Mesendoderm (in vitro differentiated cells): ENCODE results near the gene PARVB.

Source experiments
- DNase-seq: peaks from one replicate; pipeline ENCODE4 v3.0.0; 2013
- H2AK5ac ChIP-seq: 2 replicates; pipeline ENCODE4 v1.6.1; 2013; ENCODE audit warnings: low read length, inconsistent platforms
- H2BK120ac ChIP-seq: 2 replicates; pipeline ENCODE4 v1.6.1; 2013; ENCODE audit warnings: low read depth, mild to moderate bottlenecking, low read length, moderate library complexity, mixed read lengths
- H2BK15ac ChIP-seq: replicated peaks from 2 replicates; pipeline ENCODE4 v1.6.1; 2013; ENCODE audit warnings: low read depth, mild to moderate bottlenecking, moderate library complexity
- H2BK5ac ChIP-seq: 2 replicates; pipeline ENCODE4 v1.6.1; 2013; ENCODE audit warnings: low read length, inconsistent platforms
- H3K18ac ChIP-seq: 2 replicates; pipeline ENCODE4 v1.6.1; 2013; ENCODE audit warnings: mild to moderate bottlenecking, low read length, mixed read lengths
- H3K23ac ChIP-seq: one replicate; pipeline ENCODE4 v1.6.1; 2013; ENCODE audit warnings: low read length
- H3K27ac ChIP-seq: 2 replicates; pipeline ENCODE4 v1.5.1; 2013; ENCODE audit warnings: low read depth, mild to moderate bottlenecking, inconsistent platforms, low read length, moderate library complexity
- H3K27me3 ChIP-seq: 2 replicates; pipeline ENCODE4 v1.6.1; 2013; ENCODE audit warnings: low read length, control low read depth, mild to moderate bottlenecking, inconsistent platforms; ENCODE audit not compliant: insufficient read depth, poor library complexity
- H3K36me3 ChIP-seq: 2 replicates; pipeline ENCODE4 v1.6.1; 2013; ENCODE audit warnings: low read length, inconsistent platforms; ENCODE audit not compliant: control insufficient read depth, insufficient read depth
- H3K4ac ChIP-seq: one replicate; pipeline ENCODE4 v1.6.1; 2013; ENCODE audit warnings: low read depth, mild to moderate bottlenecking, low read length, moderate library complexity
- H3K4me1 ChIP-seq: 2 replicates; pipeline ENCODE4 v1.6.1; 2013; ENCODE audit warnings: low read depth, low read length, inconsistent platforms; ENCODE audit not compliant: control insufficient read depth
- H3K4me2 ChIP-seq: 2 replicates; pipeline ENCODE4 v1.6.1; 2013; ENCODE audit warnings: low read length
- H3K4me3 ChIP-seq: 2 replicates; pipeline ENCODE4 v1.5.1; 2013; ENCODE audit warnings: mild to moderate bottlenecking, low read length
- H3K56ac ChIP-seq: one replicate; pipeline ENCODE4 v1.6.1; 2013; ENCODE audit warnings: low read length
- H3K79me1 ChIP-seq: 2 replicates; pipeline ENCODE4 v1.6.1; 2013; ENCODE audit warnings: low read length, inconsistent platforms
- H3K79me2 ChIP-seq: 2 replicates; pipeline ENCODE4 v1.6.1; 2013; ENCODE audit warnings: mild to moderate bottlenecking, low read length; ENCODE audit not compliant: control insufficient read depth, insufficient read depth
- H3K9ac ChIP-seq: 2 replicates; pipeline ENCODE4 v1.6.1; 2013; ENCODE audit warnings: low read length, inconsistent platforms
- H4K5ac ChIP-seq: one replicate; pipeline ENCODE4 v1.6.1; 2013; ENCODE audit warnings: low read length
- H4K8ac ChIP-seq: one replicate; pipeline ENCODE4 v1.6.1; 2013; ENCODE audit warnings: low read depth, mild to moderate bottlenecking, control low read depth, low read length, moderate library complexity
- WGBS: extraction: QIAGEN DNeasy Blood & Tissue Kit; methylation state at CpG from one replicate; pipeline ENCODE4 v1.1.7; 2013; ENCODE audit warnings: low lambda C conversion rate, missing lambda C conversion rate; ENCODE audit not compliant: insufficient coverage; ENCODE audit errors: extremely low coverage; 5-methylcytosine and 5-hydroxymethylcytosine counted together

Gene PARVB

GRCh38 chr22:44179989-44180705, 156.0 kb downstream of the PARVB start:
- Histone ChIP-seq H4K5ac (no peak overlapping the region), H3K18ac (peak overlapping the region; percentile 25), H2BK15ac (no peak overlapping the region), H3K27ac (no peak overlapping the region), H3K4me2 (no peak overlapping the region), H3K4me3 (no peak overlapping the region), H3K79me2 (no peaks in the 10 kb centered on the region), H4K8ac (no peak overlapping the region), H2BK5ac (no peak overlapping the region), H3K23ac (no peak overlapping the region), H3K4me1 (no peaks in the 10 kb centered on the region), H2AK5ac (no peak overlapping the region), H2BK120ac (no peak overlapping the region), H3K56ac (no peak overlapping the region), H3K9ac (no peak overlapping the region), H3K27me3 (no peaks in the 10 kb centered on the region), H3K79me1 (no peaks in the 10 kb centered on the region), H3K36me3 (no peaks in the 10 kb centered on the region), H3K4ac (no peak overlapping the region)
- WGBS: no CpG with 5 or more reads among the region's 6 CpGs
- no peak for DNase-seq

- Histone ChIP-seq H3K4me2 (no peak within 1 kb of the TSS), H3K79me1 (no peaks in the 10 kb centered on the region), H3K79me2 (no peaks in the 10 kb centered on the region), H4K8ac (no peak within 1 kb of the TSS), H3K4me1 (no peaks in the 10 kb centered on the region), H3K56ac (no peak within 1 kb of the TSS), H2BK15ac (no peak within 1 kb of the TSS), H3K4me3 (no peak within 1 kb of the TSS), H3K27ac (no peak within 1 kb of the TSS), H3K9ac (no peak within 1 kb of the TSS), H3K23ac (no peak within 1 kb of the TSS), H2BK5ac (no peak within 1 kb of the TSS), H3K4ac (no peak within 1 kb of the TSS), H4K5ac (no peak within 1 kb of the TSS), H3K27me3 (no peaks in the 10 kb centered on the region), H2BK120ac (no peak within 1 kb of the TSS), H2AK5ac (no peak within 1 kb of the TSS), H3K36me3 (no peaks in the 10 kb centered on the region), H3K18ac (peak within 1 kb of the TSS; percentile 25)
- WGBS: no CpG with 5 or more reads among the region's 5 CpGs
- peak; percentile 59 for DNase-seq
Measured at GRCh38 chr22:44180706-44181032, 156.6 kb downstream of the PARVB start, which contains the start of gene PARVG. Gene PARVG (plus strand): TSS chr22:44180925. CDS start chr22:44183330, 2,405 bp downstream.

GRCh38 chr22:44181033-44181911, 157.2 kb downstream of the PARVB start:
- H4K5ac ChIP-seq: no peak overlapping the region
- no peak overlapping the region for H3K56ac ChIP-seq
- DNase-seq: no peak
- no peak overlapping the region for H2AK5ac ChIP-seq
- H3K18ac ChIP-seq: peak overlapping the region; percentile 21
- H3K4me2 ChIP-seq: no peak overlapping the region
- H3K27me3 ChIP-seq: no peaks in the 10 kb centered on the region
- no peak overlapping the region for H3K9ac ChIP-seq
- H3K23ac ChIP-seq: no peak overlapping the region
- H2BK15ac ChIP-seq: no peak overlapping the region
- H3K4me1 ChIP-seq: no peaks in the 10 kb centered on the region
- no CpG with 5 or more reads among the region's 40 CpGs for WGBS
- H3K4ac ChIP-seq: no peak overlapping the region
- no peak overlapping the region for H2BK120ac ChIP-seq
- no peaks in the 10 kb centered on the region for H3K79me1 ChIP-seq
- H3K79me2 ChIP-seq: no peaks in the 10 kb centered on the region
- no peak overlapping the region for H3K4me3 ChIP-seq
- H3K36me3 ChIP-seq: no peaks in the 10 kb centered on the region
- no peak overlapping the region for H2BK5ac ChIP-seq
- no peak overlapping the region for H4K8ac ChIP-seq
- no peak overlapping the region for H3K27ac ChIP-seq

- no peak overlapping the region for H3K27ac ChIP-seq
- H3K27me3 ChIP-seq: no peaks in the 10 kb centered on the region
- no peak overlapping the region for H3K18ac ChIP-seq
- H3K4ac ChIP-seq: no peak overlapping the region
- no peak overlapping the region for H2BK5ac ChIP-seq
- no peaks in the 10 kb centered on the region for H3K79me1 ChIP-seq
- no peak overlapping the region for H3K23ac ChIP-seq
- no peaks in the 10 kb centered on the region for H3K4me1 ChIP-seq
- no peaks in the 10 kb centered on the region for H3K36me3 ChIP-seq
- H3K56ac ChIP-seq: no peak overlapping the region
- H3K4me3 ChIP-seq: no peak overlapping the region
- no CpG with 5 or more reads among the region's 17 CpGs for WGBS
- H3K9ac ChIP-seq: no peak overlapping the region
- H4K5ac ChIP-seq: no peak overlapping the region
- DNase-seq: no peak
- no peak overlapping the region for H2AK5ac ChIP-seq
- H4K8ac ChIP-seq: no peak overlapping the region
- no peak overlapping the region for H2BK15ac ChIP-seq
- no peak overlapping the region for H3K4me2 ChIP-seq
- H3K79me2 ChIP-seq: no peaks in the 10 kb centered on the region
- H2BK120ac ChIP-seq: no peak overlapping the region
Measured at GRCh38 chr22:44181912-44182587, 157.9 kb downstream of the PARVB start.

DNA sequence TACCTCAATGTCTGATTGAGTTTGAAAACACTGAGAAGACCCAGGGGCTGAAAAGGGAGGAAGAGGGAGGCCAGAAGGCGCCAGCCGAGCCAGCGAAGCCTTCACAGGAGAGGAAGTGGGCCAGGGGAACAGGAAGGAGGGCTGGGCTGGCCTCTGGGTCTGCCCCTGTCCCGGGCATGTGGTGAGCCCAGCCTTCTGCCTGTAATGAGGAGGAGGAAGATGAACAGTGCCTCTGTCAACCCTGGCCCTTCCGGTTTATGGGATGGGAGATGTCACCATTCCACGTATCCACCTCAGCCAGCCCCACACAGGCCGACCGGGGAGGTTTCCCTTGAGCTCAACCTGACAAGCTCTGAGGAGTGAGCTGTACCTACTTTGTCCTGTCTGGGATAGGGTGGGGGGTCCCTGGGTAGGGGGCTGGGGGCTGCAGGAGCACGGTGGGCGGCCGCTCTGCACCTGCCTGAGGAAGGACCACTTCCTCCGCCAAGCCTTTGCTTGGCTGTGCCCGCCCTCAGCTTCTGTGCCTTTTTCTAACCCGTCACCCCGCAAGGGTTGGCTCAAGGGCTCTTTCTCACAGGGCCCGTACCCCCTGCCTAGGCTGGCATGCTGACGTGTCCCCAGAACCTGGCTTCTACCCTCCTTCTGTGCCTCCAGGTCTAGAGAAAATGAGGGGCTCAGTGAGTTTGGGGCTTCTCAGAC, 158.6 kb downstream of the PARVB start:
- no peaks in the 10 kb centered on the region for H3K79me1 ChIP-seq
- WGBS: no CpG with 5 or more reads among the region's 17 CpGs
- no peak overlapping the region for H3K4ac ChIP-seq
- DNase-seq: no peak
- no peak overlapping the region for H4K5ac ChIP-seq
- H3K4me2 ChIP-seq: no peak overlapping the region
- H2BK15ac ChIP-seq: no peak overlapping the region
- H3K79me2 ChIP-seq: no peaks in the 10 kb centered on the region
- H4K8ac ChIP-seq: no peak overlapping the region
- no peak overlapping the region for H2BK120ac ChIP-seq
- no peak overlapping the region for H3K27ac ChIP-seq
- H3K56ac ChIP-seq: no peak overlapping the region
- H3K18ac ChIP-seq: no peak overlapping the region
- no peaks in the 10 kb centered on the region for H3K36me3 ChIP-seq
- no peak overlapping the region for H3K4me3 ChIP-seq
- H3K4me1 ChIP-seq: no peaks in the 10 kb centered on the region
- no peak overlapping the region for H3K9ac ChIP-seq
- H3K23ac ChIP-seq: no peak overlapping the region
- no peaks in the 10 kb centered on the region for H3K27me3 ChIP-seq
- no peak overlapping the region for H2AK5ac ChIP-seq
- no peak overlapping the region for H2BK5ac ChIP-seq
